GM12875 (cell line): ENCODE results near the gene SLC25A20.
A peak's percentile ranks its signal among the peaks of the same experiment; 100 is the strongest.
"Not testable (repeated sequence)": the region's sequence is repeated elsewhere in the genome, so short reads cannot be mapped to it uniquely, and the experiment has no call there.

Experiments
- H3K4me3 ChIP-seq: one replicate; pipeline ENCODE4 v1.5.1; 2011; ENCODE audit warnings: low read depth, low read length, control low read depth
- CTCF ChIP-seq: IDR thresholded peaks from 2 replicates; pipeline ENCODE4 v1.5.1; 2011; ENCODE audit warnings: low read depth, mild to moderate bottlenecking, control low read depth, inconsistent platforms, low read length, moderate library complexity, borderline replicate concordance; ENCODE audit not compliant: insufficient read depth

Gene SLC25A20

GRCh38 chr3:48926425-48927392 lies 28.0 kb upstream of the SLC25A20 start:
- TF ChIP-seq CTCF = no peak
- no peak overlapping the region for H3K4me3 ChIP-seq

- peak overlapping the region; percentile 91 for H3K4me3 ChIP-seq
- TF ChIP-seq CTCF = no peak
These were observed 20.8 kb upstream of the SLC25A20 start for GRCh38 chr3:48919215-48920138.

GRCh38 chr3:48918388-48919214 lies 19.9 kb upstream of the SLC25A20 start, which contains the start of gene ARIH2:
ARIH2 (plus strand) TSS chr3:48918842; CDS start chr3:48927559, 8,717 bp downstream.
- peak; percentile 34; the same call in 1 of the 2 replicates for TF ChIP-seq CTCF
- H3K4me3 ChIP-seq = peak within 1 kb of the TSS; percentile 91

GRCh38 chr3:48915296-48915695 lies 16.6 kb upstream of the SLC25A20 start:
- no peak for TF ChIP-seq CTCF
- no peak overlapping the region for H3K4me3 ChIP-seq

- not testable (repeated sequence) for H3K4me3 ChIP-seq
These were observed 8.3 kb upstream of the SLC25A20 start for GRCh38 chr3:48907026-48907425.

GRCh38 chr3:48899273-48899672 lies 591 bp upstream of the SLC25A20 start:
- H3K4me3 ChIP-seq = no peak overlapping the region
- no peak for TF ChIP-seq CTCF
